Subcutaneous preadipocyte (primary cell): ENCODE data around the gene CENPP. TPM values are rescaled to one million over a fixed set of nuclear protein-coding genes. Genes with fewer than 3 reads are reported as not detected.

Experiments
- small RNA-seq: library from RNA; depleted of rRNA; stranded (forward); fragments of <200 nt; gene quantifications from one replicate; pipeline ENCODE3, GENCODE V24; 2012
- total RNA-seq: library from RNA; depleted of rRNA; stranded (reverse); fragments of >200 nt; gene quantifications from 2 replicates; pipeline ENCODE4 v1.2.3, GENCODE V29; 2012

The CENPP gene
- total RNA-seq, result 7.7 and 8.8 TPM in 2 replicates

GRCh38 chr9:92325269-92325990 lies at the start of gene CENPP, which contains the start of gene NOL8:
Gene CENPP (plus strand): TSS chr9:92325953.
Gene NOL8 (minus strand): TSS chr9:92325350. CDS start chr9:92324161, 1,189 bp downstream.

GRCh38 chr9:92293452-92294296 lies 32.1 kb upstream of the CENPP start, which contains the start of gene IARS1:
Gene IARS1 (minus strand): TSS chr9:92293697. CDS start chr9:92289419, 4,278 bp downstream.

GRCh38 chr9:92404042-92404836 lies 78.5 kb downstream of the CENPP start, which contains the start of gene OGN:
Gene OGN (minus strand): TSS chr9:92404578. CDS start chr9:92403407, 1,171 bp downstream.

GRCh38 chr9:92424340-92424739 lies 98.6 kb downstream of the CENPP start, which contains the start of gene OMD:
Gene OMD (minus strand): TSS chr9:92424471. CDS start chr9:92417558, 6,913 bp downstream.

GRCh38 chr9:92482329-92482728 lies 156.6 kb downstream of the CENPP start, which contains the start of gene ASPN:
Gene ASPN (minus strand): TSS chr9:92482506.

GRCh38 chr9:92535940-92536850 lies 210.4 kb downstream of the CENPP start, which contains the start of gene ECM2:
Gene ECM2 (minus strand): TSS chr9:92535990. CDS start chr9:92522866, 13,124 bp downstream.

Small RNA genes lying within 50 kb of the gene (small RNA-seq; reads per million reads assigned to genes)
- gene AL157827.1, result not detected
- gene MIR3651, result not detected
- gene MIR4670, result not detected
- 16.2 reads per million, percentile 97 among the genes with 10 or more reads in this experiment for gene SNORA84

Other genes with a start within 250 kb of the CENPP start
- gene SPTLC1, start 210.5 kb upstream of the CENPP start, total RNA-seq, result 78.3 and 78.8 TPM in 2 replicates
- 270 and 343 TPM in 2 replicates for gene IARS1, start 32.3 kb upstream of the CENPP start, total RNA-seq
- gene NOL8, start 603 bp upstream of the CENPP start, total RNA-seq, result 26.1 and 33.8 TPM in 2 replicates
- 0.39 and 4.0 TPM in 2 replicates for gene OGN, start 78.6 kb downstream of the CENPP start, total RNA-seq
- gene OMD, start 98.5 kb downstream of the CENPP start, total RNA-seq, result 0.20 and 0.37 TPM in 2 replicates
- 0.78 and 3.3 TPM in 2 replicates for gene ASPN, start 156.6 kb downstream of the CENPP start, total RNA-seq
- gene ECM2, start 210.0 kb downstream of the CENPP start, total RNA-seq, result 2.0 and 3.3 TPM in 2 replicates